ENCODE data around the gene VIPR2. TPM values are rescaled to one million over a fixed set of nuclear protein-coding genes. Genes with fewer than 3 reads are reported as not detected.

VIPR2 gene
- total RNA-seq, 4 donors from 2014 or later, result 9.3 to 16.6 (median 12.1) TPM

DNA sequence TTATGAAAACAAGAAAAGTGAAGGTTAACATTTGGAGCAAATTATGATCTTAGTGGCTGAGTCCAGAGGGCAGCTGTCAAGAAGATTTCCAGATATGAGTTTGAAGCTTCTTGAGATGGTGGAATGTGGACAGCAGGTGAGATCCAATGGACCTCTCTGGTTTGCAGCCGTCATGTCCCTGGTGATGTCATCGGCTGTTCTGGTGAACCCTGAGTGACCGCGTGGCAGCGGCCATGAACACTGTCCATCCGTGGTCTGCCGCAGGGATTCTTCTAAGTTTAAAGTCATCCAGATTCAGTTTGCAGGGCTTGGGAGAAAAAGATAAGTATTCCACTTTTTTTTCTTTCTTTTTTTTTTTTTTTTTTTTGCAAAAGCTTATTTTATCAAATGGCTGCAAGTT, 15.8 kb upstream of the VIPR2 start:
- TF ChIP-seq, protein P1, sequence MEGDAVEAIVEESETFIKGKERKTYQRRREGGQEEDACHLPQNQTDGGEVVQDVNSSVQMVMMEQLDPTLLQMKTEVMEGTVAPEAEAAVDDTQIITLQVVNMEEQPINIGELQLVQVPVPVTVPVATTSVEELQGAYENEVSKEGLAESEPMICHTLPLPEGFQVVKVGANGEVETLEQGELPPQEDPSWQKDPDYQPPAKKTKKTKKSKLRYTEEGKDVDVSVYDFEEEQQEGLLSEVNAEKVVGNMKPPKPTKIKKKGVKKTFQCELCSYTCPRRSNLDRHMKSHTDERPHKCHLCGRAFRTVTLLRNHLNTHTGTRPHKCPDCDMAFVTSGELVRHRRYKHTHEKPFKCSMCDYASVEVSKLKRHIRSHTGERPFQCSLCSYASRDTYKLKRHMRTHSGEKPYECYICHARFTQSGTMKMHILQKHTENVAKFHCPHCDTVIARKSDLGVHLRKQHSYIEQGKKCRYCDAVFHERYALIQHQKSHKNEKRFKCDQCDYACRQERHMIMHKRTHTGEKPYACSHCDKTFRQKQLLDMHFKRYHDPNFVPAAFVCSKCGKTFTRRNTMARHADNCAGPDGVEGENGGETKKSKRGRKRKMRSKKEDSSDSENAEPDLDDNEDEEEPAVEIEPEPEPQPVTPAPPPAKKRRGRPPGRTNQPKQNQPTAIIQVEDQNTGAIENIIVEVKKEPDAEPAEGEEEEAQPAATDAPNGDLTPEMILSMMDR (IDR thresholded peaks at IDR 0.05), result no peak
- no peak for TF ChIP-seq POLR2AphosphoS5 (IDR thresholded peaks at IDR 0.05)
- TF ChIP-seq POLR2A (IDR thresholded peaks at IDR 0.05; ENCODE audit: low read depth), result no peak
- no peak for TF ChIP-seq EP300 (IDR thresholded peaks at IDR 0.05)
- H3K27ac ChIP-seq (replicated peaks in 1 of 4), result no peak overlapping the region
- no peaks in the 10 kb centered on the region for H3K4me1 ChIP-seq
- WGBS, result 91% methylated on average over 7 of the region's 7 CpGs
- H3K36me3 ChIP-seq, result no peaks in the 10 kb centered on the region
- no peak for DNase-seq (ENCODE audit: extremely low spot score)
- intact Hi-C loops (cut with DNase I), result no loop called here
- H3K4me3 ChIP-seq, result no peak overlapping the region
- H3K27me3 ChIP-seq, result peaks cover 0 to 7% (median 0%) of the 10 kb centered on the region in 4 donors
- no peaks in the 10 kb centered on the region for H3K9me3 ChIP-seq

DNA sequence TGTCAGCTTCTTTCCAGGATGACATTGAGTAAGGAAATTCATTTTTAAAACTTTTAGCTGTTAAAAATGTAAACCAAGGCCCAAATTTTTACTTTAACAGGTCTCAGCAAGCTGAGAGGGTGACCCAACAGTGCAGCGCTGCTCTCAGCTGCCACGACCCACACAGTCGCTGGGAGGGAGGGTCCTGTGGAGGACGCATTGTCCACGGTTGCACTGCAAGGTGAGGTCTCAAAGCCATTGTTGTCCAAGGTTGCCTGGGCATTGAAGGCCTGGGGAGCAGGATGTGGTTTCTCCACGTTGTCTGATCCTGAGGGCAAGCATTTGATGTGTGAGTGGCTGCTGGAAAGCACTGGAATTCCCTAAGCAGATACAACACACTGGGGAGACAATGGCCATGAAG, 15.1 kb upstream of the VIPR2 start:
- WGBS, result 83% methylated on average over 6 of the region's 6 CpGs
- no peak overlapping the region for H3K4me3 ChIP-seq
- H3K27me3 ChIP-seq, result peaks cover 0 to 7% (median 0%) of the 10 kb centered on the region in 4 donors
- H3K4me1 ChIP-seq, result no peaks in the 10 kb centered on the region
- DNase-seq (ENCODE audit: extremely low spot score), result peak; percentile 68
- TF ChIP-seq POLR2AphosphoS5 (IDR thresholded peaks at IDR 0.05) (no peak), EP300 (IDR thresholded peaks at IDR 0.05) (no peak), POLR2A (IDR thresholded peaks at IDR 0.05; ENCODE audit: low read depth) (no peak)
- TF ChIP-seq, protein P1 (IDR thresholded peaks at IDR 0.05), result no peak
- H3K9me3 ChIP-seq, result no peaks in the 10 kb centered on the region
- H3K36me3 ChIP-seq, result no peaks in the 10 kb centered on the region
- H3K27ac ChIP-seq (replicated peaks in 1 of 4), result no peak overlapping the region
- intact Hi-C loops (cut with DNase I), result no loop called here

DNA sequence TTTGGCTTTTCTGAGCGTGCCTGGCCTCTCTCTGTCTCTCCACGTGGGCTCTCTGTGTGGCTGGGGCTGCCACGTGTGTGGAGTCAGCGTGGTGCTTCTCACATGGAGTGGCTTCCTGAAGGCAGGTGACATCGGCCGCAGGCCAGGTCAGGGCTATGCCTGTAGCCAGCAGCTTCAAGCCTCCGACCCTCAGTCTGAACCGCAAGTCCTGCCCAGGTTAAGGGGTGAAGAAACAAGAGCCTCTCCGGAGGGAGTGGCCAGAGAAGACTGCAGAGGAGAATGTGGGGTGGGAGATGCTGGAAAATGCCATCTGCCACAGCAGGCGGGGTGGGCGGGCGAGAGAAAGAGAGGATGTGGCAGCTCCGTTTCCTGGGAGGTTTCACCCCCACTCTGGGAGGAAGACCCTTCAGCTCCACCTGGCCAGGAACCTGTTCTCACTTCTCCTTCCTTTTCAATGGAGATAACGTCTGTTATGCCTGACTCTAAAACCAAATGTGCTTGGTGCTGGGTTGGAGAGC, 14.3 kb upstream of the VIPR2 start:
- WGBS, result 70% methylated on average over 10 of the region's 14 CpGs
- no peaks in the 10 kb centered on the region for H3K4me1 ChIP-seq
- TF ChIP-seq EP300 (IDR thresholded peaks at IDR 0.05) (no peak), POLR2A (IDR thresholded peaks at IDR 0.05; ENCODE audit: low read depth) (no peak), POLR2AphosphoS5 (IDR thresholded peaks at IDR 0.05) (no peak)
- TF ChIP-seq, protein P1 (IDR thresholded peaks at IDR 0.05), result no peak
- H3K36me3 ChIP-seq, result no peaks in the 10 kb centered on the region
- no peak overlapping the region for H3K4me3 ChIP-seq
- peak; percentile 86 for DNase-seq (ENCODE audit: extremely low spot score)
- intact Hi-C loops (cut with DNase I), result no loop called here
- peaks cover 0 to 7% (median 0%) of the 10 kb centered on the region in 4 donors for H3K27me3 ChIP-seq
- H3K27ac ChIP-seq (replicated peaks in 1 of 4), result no peak overlapping the region
- no peaks in the 10 kb centered on the region for H3K9me3 ChIP-seq

DNA sequence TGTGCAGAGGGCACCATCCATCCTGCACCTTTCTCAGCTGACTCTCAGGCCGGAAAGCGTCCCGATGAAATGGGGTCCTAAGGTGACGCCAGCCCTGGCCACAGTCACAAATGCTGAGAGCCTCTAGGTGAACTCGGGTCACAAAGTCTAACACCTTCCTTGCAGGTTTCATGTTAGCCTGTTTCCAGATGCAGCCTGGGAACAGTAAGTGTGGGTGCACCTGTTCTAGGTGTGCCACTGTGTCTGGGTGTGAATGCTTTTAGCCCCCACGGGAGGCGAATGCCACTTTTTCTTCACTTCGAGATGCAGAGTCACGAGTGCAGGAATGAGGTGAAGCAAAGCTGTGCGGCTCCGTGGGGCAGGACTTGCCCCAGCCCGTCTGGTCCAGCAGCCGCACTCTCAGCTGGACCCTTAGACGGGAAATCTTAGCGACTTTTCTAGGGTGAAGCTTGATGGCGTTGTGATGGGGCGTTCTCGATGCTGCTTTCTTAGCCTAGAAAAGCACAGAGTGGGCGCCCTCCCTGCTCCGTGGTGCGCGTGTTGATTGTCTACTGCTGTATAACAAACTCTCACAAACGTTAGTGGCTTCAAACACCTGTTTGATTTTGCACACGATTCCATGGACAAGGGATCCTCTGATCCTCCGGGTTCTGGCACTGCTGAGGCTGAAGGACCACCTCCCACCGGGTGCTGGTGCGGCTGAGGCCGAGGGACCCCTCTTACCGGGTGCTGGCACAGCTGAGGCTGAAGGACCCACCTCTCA, 13.6 kb upstream of the VIPR2 start:
- Histone ChIP-seq H3K27ac (replicated peaks in 1 of 4) (no peak overlapping the region), H3K4me3 (no peak overlapping the region), H3K4me1 (no peaks in the 10 kb centered on the region), H3K9me3 (no peaks in the 10 kb centered on the region), H3K36me3 (no peaks in the 10 kb centered on the region), H3K27me3 (peaks cover 0 to 7% (median 0%) of the 10 kb centered on the region in 4 donors)
- TF ChIP-seq, protein P1 (IDR thresholded peaks at IDR 0.05), result no peak
- no peak for TF ChIP-seq POLR2A (IDR thresholded peaks at IDR 0.05; ENCODE audit: low read depth)
- TF ChIP-seq POLR2AphosphoS5 (IDR thresholded peaks at IDR 0.05), result no peak
- TF ChIP-seq EP300 (IDR thresholded peaks at IDR 0.05), result no peak
- intact Hi-C loops (cut with DNase I), result no loop called here
- WGBS, result 93% methylated on average over 29 of the region's 29 CpGs
- DNase-seq (ENCODE audit: extremely low spot score), result peak; percentile 86
